SK-N-SH (cell line): ENCODE data around the gene ROPN1L. TPM values are rescaled to one million over a fixed set of nuclear protein-coding genes. Genes with fewer than 3 reads are reported as not detected.

Experiments used
- CTCF ChIA-PET: fragments of 300-600, 350-600 bp; formaldehyde crosslinking; extraction: SDS; loops from one replicate; lab custom pipeline; 2021; lab: Yijun Ruan, JAX
- POLR2A ChIA-PET: fragments of 350-600 bp; sonication (Branson Sonifier 250); formaldehyde crosslinking; extraction: SDS; loops from one replicate; lab custom pipeline; 2020; ENCODE audit warnings: antibody characterized with exemption, inconsistent platforms; lab: Yijun Ruan, JAX
- DNase-seq: peaks from one replicate; pipeline ENCODE4 v3.0.0; 2012
- H2AFZ ChIP-seq: fragments of 200-600 bp; sonication (generic); 2 replicates; pipeline ENCODE4 v1.8.1; 2016; ENCODE audit warnings: antibody characterized with exemption, mild to moderate bottlenecking, low read depth
- H3F3A ChIP-seq: fragments of 200-600 bp; sonication (generic); replicated peaks from 2 replicates; pipeline ENCODE3; 2016; ENCODE audit warnings: antibody characterized with exemption, mild to moderate bottlenecking; ENCODE audit not compliant: insufficient read depth
- H3K27ac ChIP-seq, 2 experiments: fragments of 200-500 bp in 1 of 2; fragments of 200-600 bp in 1 of 2; sonication (Bioruptor generic) in 1 of 2; sonication (generic), shearing (Covaris generic) in 1 of 2; 2 replicates each; pipeline versions ENCODE4 v1.5.1 to v1.6.1; 2014 to 2016; ENCODE audit warnings: low read depth in 2 of 2, inconsistent platforms in 1 of 2, low read length in 1 of 2, mild to moderate bottlenecking in 1 of 2, mixed read lengths in 1 of 2
- H3K27me3 ChIP-seq: fragments of 200-600 bp; sonication (generic), shearing (Covaris generic); 2 replicates; pipeline ENCODE4 v1.6.1; 2016; ENCODE audit warnings: mixed run types; ENCODE audit not compliant: insufficient read depth
- H3K36me3 ChIP-seq, 2 experiments: fragments of 200-500 bp in 1 of 2; fragments of 200-600 bp in 1 of 2; sonication (Bioruptor generic) in 1 of 2; sonication (generic) in 1 of 2; replicated peaks in 1 of 2; 2 replicates each; pipeline versions ENCODE3 to v1.5.1; 2014 to 2016; ENCODE audit warnings: low read length in 1 of 2, mild to moderate bottlenecking in 1 of 2; ENCODE audit not compliant: insufficient read depth in 2 of 2, control insufficient read depth in 1 of 2
- H3K4me1 ChIP-seq, 2 experiments: fragments of 200-500 bp in 1 of 2; fragments of 200-600 bp in 1 of 2; sonication (Bioruptor generic) in 1 of 2; sonication (generic), shearing (Covaris generic) in 1 of 2; 2 replicates each; pipeline versions ENCODE4 v1.5.1 to v1.6.1; 2014 to 2016; ENCODE audit warnings: low read depth in 1 of 2, low read length in 1 of 2, mixed run types in 1 of 2; ENCODE audit not compliant: insufficient read depth in 2 of 2, control insufficient read depth in 1 of 2
- H3K4me2 ChIP-seq: fragments of 200-600 bp; sonication (generic), shearing (Covaris generic); 2 replicates; pipeline ENCODE4 v1.6.1; 2017; ENCODE audit warnings: mixed run types
- H3K4me3 ChIP-seq, 2 experiments: fragments of 200-500 bp in 1 of 2; fragments of 200-600 bp in 1 of 2; sonication (Bioruptor generic) in 1 of 2; sonication (generic), shearing (Covaris generic) in 1 of 2; 2 replicates each; pipeline versions ENCODE4 v1.5.1 to v1.8.1; 2014 to 2016; ENCODE audit warnings: low read depth in 2 of 2, inconsistent platforms in 1 of 2, low read length in 1 of 2, mild to moderate bottlenecking in 1 of 2, mixed read lengths in 1 of 2, moderate library complexity in 1 of 2
- H3K79me2 ChIP-seq: fragments of 200-600 bp; sonication (generic); 2 replicates; pipeline ENCODE4 v1.8.1; 2017; ENCODE audit warnings: mild to moderate bottlenecking; ENCODE audit not compliant: insufficient read depth
- H3K9ac ChIP-seq: fragments of 200-600 bp; sonication (generic); 2 replicates; pipeline ENCODE4 v1.6.1; 2017; ENCODE audit warnings: mixed run types
- H3K9me2 ChIP-seq: fragments of 200-600 bp; sonication (generic); 2 replicates; pipeline ENCODE4 v1.6.1; 2017; ENCODE audit warnings: mixed run types
- H3K9me3 ChIP-seq: fragments of 200-600 bp; sonication (generic); 2 replicates; pipeline ENCODE4 v1.6.1; 2017; ENCODE audit warnings: mixed run types, mild to moderate bottlenecking, moderate library complexity
- H4K20me1 ChIP-seq: fragments of 200-600 bp; sonication (generic); 2 replicates; pipeline ENCODE4 v1.6.1; 2017; ENCODE audit warnings: mild to moderate bottlenecking, mixed run types; ENCODE audit not compliant: insufficient read depth
- ELF1 ChIP-seq: IDR thresholded peaks from 2 replicates; pipeline ENCODE4 v1.4.0; 2012
- EP300 ChIP-seq, 2 experiments: IDR thresholded peaks; 2 replicates each; pipeline versions ENCODE4 v1.4.0 to v1.6.1; 2012; ENCODE audit warnings: borderline replicate concordance in 1 of 2, low read depth in 1 of 2, low read length in 1 of 2
- FOSL2 ChIP-seq: IDR thresholded peaks from 2 replicates; pipeline ENCODE4 v1.4.0; 2012; ENCODE audit warnings: low read depth, mild to moderate bottlenecking, moderate library complexity, borderline replicate concordance
- FOXM1 ChIP-seq: IDR thresholded peaks from 2 replicates; pipeline ENCODE4 v1.4.0; 2012; ENCODE audit warnings: low read depth, mild to moderate bottlenecking
- GABPA ChIP-seq: IDR thresholded peaks from 2 replicates; pipeline ENCODE4 v1.4.0; 2012; ENCODE audit warnings: low read depth, mild to moderate bottlenecking
- JUND ChIP-seq: IDR thresholded peaks from 2 replicates; pipeline ENCODE4 v1.4.0; 2012
- MEF2A ChIP-seq: IDR thresholded peaks from 2 replicates; pipeline ENCODE4 v1.4.0; 2012; ENCODE audit warnings: low read depth, borderline replicate concordance
- MXI1 ChIP-seq: IDR thresholded peaks from 2 replicates; pipeline ENCODE4 v1.6.1; 2012; ENCODE audit warnings: mild to moderate bottlenecking, low read depth, low read length, improper control_type of control experiment
- NRF1 ChIP-seq: IDR thresholded peaks from 2 replicates; pipeline ENCODE4 v1.6.1; 2012; ENCODE audit warnings: low read depth, mild to moderate bottlenecking, low read length
- POLR2AphosphoS5 ChIP-seq: IDR thresholded peaks from 2 replicates; pipeline ENCODE4 v1.6.1; 2012; ENCODE audit warnings: low read depth, low read length
- RAD21 ChIP-seq: IDR thresholded peaks from 2 replicates; pipeline ENCODE4 v1.6.1; 2012; ENCODE audit warnings: mild to moderate bottlenecking, low read length
- RCOR1 ChIP-seq: fragments of 150-350 bp; IDR thresholded peaks from 2 replicates; pipeline ENCODE4 v1.6.1; 2017; ENCODE audit warnings: antibody characterized with exemption, low read length
- REST ChIP-seq: IDR thresholded peaks from 2 replicates; pipeline ENCODE4 v1.6.1; 2012; ENCODE audit warnings: mild to moderate bottlenecking, low read depth, low read length, moderate library complexity
- SIN3A ChIP-seq: IDR thresholded peaks from 2 replicates; pipeline ENCODE4 v1.6.1; 2012; ENCODE audit warnings: low read depth, mild to moderate bottlenecking, low read length, moderate library complexity, borderline replicate concordance
- SMC3 ChIP-seq: IDR thresholded peaks from 2 replicates; pipeline ENCODE4 v1.6.1; 2012; ENCODE audit warnings: low read depth, low read length, improper control_type of control experiment
- TCF12 ChIP-seq: IDR thresholded peaks from 2 replicates; pipeline ENCODE4 v1.4.0; 2012
- TEAD4 ChIP-seq: IDR thresholded peaks from 2 replicates; pipeline ENCODE4 v1.4.0; 2012; ENCODE audit warnings: mild to moderate bottlenecking, borderline replicate concordance; ENCODE audit not compliant: insufficient read depth
- YY1 ChIP-seq: IDR thresholded peaks from 2 replicates; pipeline ENCODE4 v1.4.0; 2012; ENCODE audit warnings: low read depth, mild to moderate bottlenecking
- WGBS: methylation state at CpG from one replicate; pipeline ENCODE4 v1.1.6; 2017; ENCODE audit warnings: low lambda C conversion rate; 5-methylcytosine and 5-hydroxymethylcytosine counted together
- polyA plus RNA-seq, 3 experiments: library from polyadenylated mRNA; depleted of rRNA; stranded (reverse); fragments of >200 nt; gene quantifications; 2 replicates each; pipeline ENCODE4 v1.2.3, GENCODE V29; 2012

The ROPN1L gene
- polyA plus RNA-seq, 1 of the 3 experiments (the other 2 are of a cell fraction), result 0.31 TPM

- TF ChIP-seq REST (no peak), POLR2AphosphoS5 (no peak)
Measured at GRCh38 chr5:10420932-10421331, 20.7 kb upstream of the ROPN1L start (continued).

- ChIA-PET CTCF (interaction anchor here (0.8 to 6.0 kb wide), 7 partner anchors 23 to 205 kb away, joined by 3 to 51 read pairs (median 5); partner anchors contain the start of gene MARCHF6), POLR2A (no interaction called here)
- Histone ChIP-seq H4K20me1 (no peaks in the 10 kb centered on the region), H3K4me1 (peaks cover 14 to 23% of the 10 kb centered on the region in 2 experiments; a peak in 3 of 4 replicates), H3K9me3 (no peaks in the 10 kb centered on the region), H3K27ac (peak overlapping the region in 1 of 2 experiments; percentile 89; a peak in 2 of 4 replicates), H3K9me2 (no peaks in the 10 kb centered on the region), H3K27me3 (no peaks in the 10 kb centered on the region), H3K9ac (no peak overlapping the region), H3K4me2 (no peak overlapping the region), H3K4me3 (no peak overlapping the region), H3F3A (no peaks in the 10 kb centered on the region), H3K79me2 (no peaks in the 10 kb centered on the region; the same call in 1 of the 2 replicates), H3K36me3 (peaks cover 80 to 90% of the 10 kb centered on the region in 2 experiments), H2AFZ (no peak overlapping the region)
- TF ChIP-seq NRF1 (no peak), RAD21 (no peak), TCF12 (no peak), TEAD4 (no peak), SIN3A (no peak), JUND (no peak), GABPA (no peak), RCOR1 (no peak), FOXM1 (no peak)
- DNase-seq, result no peak
- WGBS, result 86% methylated on average over 12 of the region's 12 CpGs
Measured at GRCh38 chr5:10421896-10422691, 19.6 kb upstream of the ROPN1L start.

- peaks cover 81 to 94% of the 10 kb centered on the region in 2 experiments for H3K36me3 ChIP-seq
- POLR2A ChIA-PET, result interaction anchor here (0.8 to 1.2 kb wide), 2 partner anchors 18 to 70 kb away, joined by 3 to 4 read pairs; partner anchors contain the start of gene MARCHF6
- TF ChIP-seq EP300 (IDR thresholded peaks at IDR 0.05; ENCODE audit: borderline replicate concordance in 1 of 2, low read depth in 1 of 2, low read length in 1 of 2) (no peak), TCF12 (no peak), POLR2AphosphoS5 (no peak), FOXM1 (no peak), ELF1 (no peak), NRF1 (no peak), SMC3 (no peak), FOSL2 (no peak), MXI1 (no peak), REST (no peak), MEF2A (no peak), YY1 (no peak)
Measured at GRCh38 chr5:10423022-10423421, 18.7 kb upstream of the ROPN1L start.

More at GRCh38 chr5:10423022-10423421, 18.7 kb upstream of the ROPN1L start:
- Histone ChIP-seq H3K9me2 (no peaks in the 10 kb centered on the region), H3K4me3 (no peak overlapping the region), H3K79me2 (no peaks in the 10 kb centered on the region; the same call in 1 of the 2 replicates), H3F3A (no peaks in the 10 kb centered on the region), H2AFZ (no peak overlapping the region), H4K20me1 (no peaks in the 10 kb centered on the region), H3K9me3 (no peaks in the 10 kb centered on the region), H3K4me1 (peaks cover 14 to 23% of the 10 kb centered on the region in 2 experiments; a peak in 3 of 4 replicates), H3K27ac (0 out of 4 replicates have a peak overlapping the region, but pooled peaks of 1 of the 2 experiments have one; percentile 5), H3K27me3 (no peaks in the 10 kb centered on the region), H3K4me2 (no peak overlapping the region), H3K9ac (no peak overlapping the region)
- CTCF ChIA-PET, result interaction anchor here (1.0 to 6.0 kb wide), 13 partner anchors 9 to 212 kb away, joined by 3 to 51 read pairs (median 8); partner anchors contain the start of genes MARCHF6 and ROPN1L
- WGBS, result 97% methylated on average over 2 of the region's 2 CpGs
- no peak for DNase-seq
